Measurements from ENCODE around the gene ATP8A2. TPM values are rescaled to one million over a fixed set of nuclear protein-coding genes. Genes with fewer than 3 reads are reported as not detected.

Gene ATP8A2
- total RNA-seq, 1 donor: 0.72 TPM

DNA sequence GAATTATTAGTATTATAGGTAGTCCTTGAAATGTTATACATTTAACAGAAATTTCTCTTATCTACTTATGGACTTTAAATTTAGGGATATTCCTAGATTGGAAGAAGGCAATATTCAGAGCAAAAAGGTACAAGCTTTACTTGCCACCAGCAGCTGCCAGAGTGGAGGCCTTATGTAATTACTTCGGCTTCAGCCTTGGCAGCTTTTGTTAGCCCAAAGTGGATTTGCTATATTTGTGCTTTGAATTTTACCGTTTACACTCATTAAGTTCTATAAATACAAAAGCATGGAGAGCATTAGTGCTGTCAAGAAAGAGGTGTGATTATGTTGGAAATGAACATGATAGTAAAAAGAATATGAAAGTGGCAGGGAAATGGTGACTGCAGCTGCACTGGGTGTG, 319.9 kb downstream of the ATP8A2 start:
- Histone ChIP-seq H4K20me1 (ENCODE audit: insufficient read depth, low read length) (no peaks in the 10 kb centered on the region), H3K4me2 (ENCODE audit: insufficient read depth, low read length) (no peak overlapping the region), H3K4me1 (ENCODE audit: insufficient read depth, low read length) (no peaks in the 10 kb centered on the region), H3K27ac (ENCODE audit: low read depth, low read length) (no peak overlapping the region), H3K79me2 (ENCODE audit: insufficient read depth, low read length) (no peaks in the 10 kb centered on the region), H3K27me3 (ENCODE audit: insufficient read depth, low read length) (no peaks in the 10 kb centered on the region), H3K4me3 (ENCODE audit: insufficient read depth, low read length) (no peak overlapping the region), H2AFZ (ENCODE audit: low read length) (no peak overlapping the region), H3K9me3 (ENCODE audit: low read depth, low read length) (no peaks in the 10 kb centered on the region), H3K36me3 (ENCODE audit: insufficient read depth, low read length) (no peaks in the 10 kb centered on the region)
- TF ChIP-seq, protein P1, sequence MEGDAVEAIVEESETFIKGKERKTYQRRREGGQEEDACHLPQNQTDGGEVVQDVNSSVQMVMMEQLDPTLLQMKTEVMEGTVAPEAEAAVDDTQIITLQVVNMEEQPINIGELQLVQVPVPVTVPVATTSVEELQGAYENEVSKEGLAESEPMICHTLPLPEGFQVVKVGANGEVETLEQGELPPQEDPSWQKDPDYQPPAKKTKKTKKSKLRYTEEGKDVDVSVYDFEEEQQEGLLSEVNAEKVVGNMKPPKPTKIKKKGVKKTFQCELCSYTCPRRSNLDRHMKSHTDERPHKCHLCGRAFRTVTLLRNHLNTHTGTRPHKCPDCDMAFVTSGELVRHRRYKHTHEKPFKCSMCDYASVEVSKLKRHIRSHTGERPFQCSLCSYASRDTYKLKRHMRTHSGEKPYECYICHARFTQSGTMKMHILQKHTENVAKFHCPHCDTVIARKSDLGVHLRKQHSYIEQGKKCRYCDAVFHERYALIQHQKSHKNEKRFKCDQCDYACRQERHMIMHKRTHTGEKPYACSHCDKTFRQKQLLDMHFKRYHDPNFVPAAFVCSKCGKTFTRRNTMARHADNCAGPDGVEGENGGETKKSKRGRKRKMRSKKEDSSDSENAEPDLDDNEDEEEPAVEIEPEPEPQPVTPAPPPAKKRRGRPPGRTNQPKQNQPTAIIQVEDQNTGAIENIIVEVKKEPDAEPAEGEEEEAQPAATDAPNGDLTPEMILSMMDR (IDR thresholded peaks at IDR 0.05; ENCODE audit: extremely low read depth, low read depth, low read length): no peak
- DNase-seq (ENCODE audit: insufficient read length, low spot score, missing footprints): no peak

DNA sequence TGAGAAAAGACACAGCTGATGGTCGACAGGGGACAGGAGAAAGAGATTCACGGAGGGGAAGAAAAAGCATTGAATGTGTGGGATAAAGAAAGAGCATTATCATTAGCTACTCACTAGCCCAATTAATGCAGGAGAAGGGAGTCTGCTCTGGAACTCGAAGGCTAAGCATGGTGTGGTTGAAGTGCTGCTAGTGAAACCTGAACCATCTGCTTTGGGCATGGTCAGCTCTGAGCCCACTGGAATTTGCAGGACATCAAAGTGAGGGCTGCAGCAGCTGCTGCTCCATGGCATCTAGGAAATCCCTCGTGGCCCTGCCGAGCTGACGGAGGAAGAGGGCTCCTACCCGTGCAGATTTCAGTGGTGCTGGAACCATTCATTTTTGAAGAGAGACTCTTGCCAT, 320.3 kb downstream of the ATP8A2 start:
- no peaks in the 10 kb centered on the region for H3K9me3 ChIP-seq (ENCODE audit: low read depth, low read length)
- no peaks in the 10 kb centered on the region for H3K79me2 ChIP-seq (ENCODE audit: insufficient read depth, low read length)
- H3K27me3 ChIP-seq (ENCODE audit: insufficient read depth, low read length): no peaks in the 10 kb centered on the region
- no peak overlapping the region for H2AFZ ChIP-seq (ENCODE audit: low read length)
- H3K4me2 ChIP-seq (ENCODE audit: insufficient read depth, low read length): no peak overlapping the region
- no peaks in the 10 kb centered on the region for H3K36me3 ChIP-seq (ENCODE audit: insufficient read depth, low read length)
- H3K27ac ChIP-seq (ENCODE audit: low read depth, low read length): no peak overlapping the region
- no peak for DNase-seq (ENCODE audit: insufficient read length, low spot score, missing footprints)
- no peaks in the 10 kb centered on the region for H3K4me1 ChIP-seq (ENCODE audit: insufficient read depth, low read length)
- H3K4me3 ChIP-seq (ENCODE audit: insufficient read depth, low read length): no peak overlapping the region
- no peaks in the 10 kb centered on the region for H4K20me1 ChIP-seq (ENCODE audit: insufficient read depth, low read length)
- TF ChIP-seq, protein P1 (IDR thresholded peaks at IDR 0.05; ENCODE audit: extremely low read depth, low read depth, low read length): no peak

GRCh38 chr13:25699056-25699455, 327.3 kb downstream of the ATP8A2 start:
- no peak overlapping the region for H3K4me3 ChIP-seq (ENCODE audit: insufficient read depth, low read length)
- DNase-seq (ENCODE audit: insufficient read length, low spot score, missing footprints): no peak
- H2AFZ ChIP-seq (ENCODE audit: low read length): no peak overlapping the region
- H3K9me3 ChIP-seq (ENCODE audit: low read depth, low read length): no peaks in the 10 kb centered on the region
- H3K4me2 ChIP-seq (ENCODE audit: insufficient read depth, low read length): no peak overlapping the region
- no peaks in the 10 kb centered on the region for H3K4me1 ChIP-seq (ENCODE audit: insufficient read depth, low read length)
- H3K27ac ChIP-seq (ENCODE audit: low read depth, low read length): no peak overlapping the region
- no peaks in the 10 kb centered on the region for H3K27me3 ChIP-seq (ENCODE audit: insufficient read depth, low read length)
- TF ChIP-seq, protein P1 (IDR thresholded peaks at IDR 0.05; ENCODE audit: extremely low read depth, low read depth, low read length): no peak
- H3K79me2 ChIP-seq (ENCODE audit: insufficient read depth, low read length): no peaks in the 10 kb centered on the region
- H3K36me3 ChIP-seq (ENCODE audit: insufficient read depth, low read length): no peaks in the 10 kb centered on the region
- H4K20me1 ChIP-seq (ENCODE audit: insufficient read depth, low read length): no peaks in the 10 kb centered on the region

DNA sequence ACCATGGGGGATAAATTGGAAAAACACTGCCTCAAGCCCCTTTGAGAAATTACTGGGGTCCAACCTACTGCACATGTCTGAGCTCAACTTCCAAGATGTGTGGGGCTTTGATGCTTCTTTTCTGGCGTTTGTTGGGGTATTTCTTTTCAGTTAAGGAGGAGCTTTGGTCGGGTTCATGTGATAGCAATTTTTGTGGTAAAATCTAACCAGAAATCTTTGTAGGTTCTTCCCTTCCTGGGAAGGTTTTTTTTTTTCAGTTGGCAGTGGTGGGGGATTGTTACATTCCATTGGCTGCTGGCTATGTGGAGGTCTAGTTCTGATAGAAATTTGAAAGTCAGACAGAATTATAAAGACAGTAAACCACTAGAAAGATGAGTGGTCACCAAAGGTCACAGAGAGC, 327.8 kb downstream of the ATP8A2 start:
- H3K9me3 ChIP-seq (ENCODE audit: low read depth, low read length): no peaks in the 10 kb centered on the region
- H3K4me1 ChIP-seq (ENCODE audit: insufficient read depth, low read length): no peaks in the 10 kb centered on the region
- TF ChIP-seq, protein P1 (IDR thresholded peaks at IDR 0.05; ENCODE audit: extremely low read depth, low read depth, low read length): no peak
- H3K4me2 ChIP-seq (ENCODE audit: insufficient read depth, low read length): no peak overlapping the region
- H2AFZ ChIP-seq (ENCODE audit: low read length): no peak overlapping the region
- H3K36me3 ChIP-seq (ENCODE audit: insufficient read depth, low read length): no peaks in the 10 kb centered on the region
- H4K20me1 ChIP-seq (ENCODE audit: insufficient read depth, low read length): no peaks in the 10 kb centered on the region
- H3K4me3 ChIP-seq (ENCODE audit: insufficient read depth, low read length): no peak overlapping the region
- H3K27me3 ChIP-seq (ENCODE audit: insufficient read depth, low read length): no peaks in the 10 kb centered on the region
- no peak for DNase-seq (ENCODE audit: insufficient read length, low spot score, missing footprints)
- no peak overlapping the region for H3K27ac ChIP-seq (ENCODE audit: low read depth, low read length)
- H3K79me2 ChIP-seq (ENCODE audit: insufficient read depth, low read length): no peaks in the 10 kb centered on the region

Measured in osteoblast (primary cell).